ENCODE measurements around the gene PSMA6.
"Not testable (repeated sequence)": the region's sequence is repeated elsewhere in the genome, so short reads cannot be mapped to it uniquely, and the experiment has no call there.

PSMA6 gene

GRCh38 chr14:35284506-35284905 lies 7.7 kb upstream of the PSMA6 start:
- DNase-seq (ENCODE audit: low read depth, low spot score), result no peak

DNA sequence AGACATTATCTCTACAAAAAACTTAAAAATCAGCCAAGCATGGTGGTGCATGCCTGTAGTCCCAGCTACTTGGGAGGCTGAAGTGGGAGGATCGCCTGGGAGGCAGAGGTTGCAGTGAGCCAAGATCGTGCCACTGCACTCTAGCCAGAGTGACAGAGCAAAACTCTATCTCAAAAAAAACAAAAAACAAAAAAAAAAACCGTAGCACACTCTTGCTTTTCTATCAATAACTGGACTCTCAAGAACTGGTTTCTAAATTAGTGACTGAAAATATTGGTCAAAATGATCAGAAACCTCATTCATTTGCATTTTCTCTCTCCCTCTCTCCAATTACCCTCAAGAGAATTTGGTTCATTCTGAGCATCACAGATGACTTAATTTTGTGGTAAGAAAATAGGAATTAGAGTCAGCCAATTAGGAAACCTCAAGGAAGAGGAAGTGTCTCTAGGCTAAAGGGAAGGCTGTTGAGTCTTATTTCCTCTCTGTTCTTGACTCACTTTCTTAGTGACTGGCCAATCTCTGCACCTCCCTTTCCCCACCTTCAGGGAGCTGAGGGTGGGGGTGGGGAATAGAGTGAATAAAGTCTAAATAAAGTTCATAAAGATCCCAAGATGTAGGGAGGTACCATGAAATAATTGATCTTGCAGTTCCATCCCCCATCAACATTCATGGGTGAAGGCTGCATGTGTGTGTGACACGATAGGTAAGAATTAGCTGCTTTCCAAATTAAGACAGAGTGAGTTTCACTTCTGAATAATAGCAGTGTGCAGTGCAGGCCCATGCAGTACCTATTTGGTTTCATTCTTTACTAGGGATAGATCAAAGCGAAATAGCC lies 6.8 kb upstream of the PSMA6 start:
- DNase-seq (ENCODE audit: low read depth, low spot score), result no peak

DNA sequence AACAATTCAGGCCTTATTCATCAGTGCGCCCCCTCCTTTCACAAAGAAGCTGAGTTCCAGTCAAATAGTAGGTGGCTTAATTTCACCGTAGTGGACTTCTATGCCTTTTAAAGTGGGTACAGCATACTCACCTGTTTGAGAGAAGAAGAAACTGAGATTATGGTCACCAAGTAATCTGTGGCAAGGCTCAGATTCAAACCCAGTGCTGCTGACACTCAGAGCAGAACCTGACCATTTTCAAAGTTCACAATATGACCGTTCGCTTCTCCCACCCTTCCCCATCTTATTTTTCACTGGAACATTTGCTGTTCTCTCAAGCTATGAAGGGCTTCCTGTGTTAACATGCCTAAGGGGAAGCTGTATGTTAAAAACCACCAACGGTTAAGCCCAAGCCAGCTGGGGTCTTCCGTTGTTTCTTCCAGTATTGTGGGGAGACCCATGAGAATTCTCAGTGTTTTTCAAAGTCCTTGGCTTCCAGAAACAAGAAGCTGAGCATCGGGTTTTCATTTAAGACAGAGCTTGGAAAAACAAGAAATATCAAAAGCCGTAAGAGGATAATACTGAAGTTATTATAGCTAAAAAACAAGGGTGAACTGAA lies 6.1 kb upstream of the PSMA6 start:
- DNase-seq (ENCODE audit: low read depth, low spot score), result no peak

GRCh38 chr14:35286707-35287106 lies 5.5 kb upstream of the PSMA6 start:
- no peak for DNase-seq (ENCODE audit: low read depth, low spot score)

DNA sequence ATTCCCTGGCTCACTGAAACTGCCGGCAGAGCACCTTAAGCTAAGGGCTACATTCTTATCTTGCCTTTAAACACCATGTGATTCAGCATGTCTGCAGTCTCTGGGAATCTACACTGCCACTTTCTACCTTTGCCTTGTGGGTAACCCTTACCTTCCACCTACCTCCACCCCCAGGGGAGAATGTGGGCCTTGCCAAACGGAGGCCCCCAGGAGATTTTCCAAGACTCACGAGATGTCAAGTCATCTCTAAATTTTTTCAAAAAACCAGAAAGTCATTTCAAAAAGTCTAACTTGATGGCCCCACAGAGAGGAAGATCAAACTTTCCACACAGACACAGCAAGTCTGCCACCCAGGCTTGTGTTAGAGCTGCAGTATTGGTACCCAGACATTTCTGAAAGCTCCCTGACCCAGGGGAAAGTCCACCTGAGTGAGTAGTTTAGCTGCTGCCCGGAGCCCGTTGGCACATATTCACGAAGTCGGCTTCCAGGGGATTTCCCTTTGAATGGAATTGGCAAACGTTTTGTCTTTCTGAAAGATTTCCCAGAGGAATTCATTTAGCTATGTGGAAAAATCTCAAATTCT lies 4.7 kb upstream of the PSMA6 start:
- no peak for DNase-seq (ENCODE audit: low read depth, low spot score)

GRCh38 chr14:35289623-35290022 lies 2.6 kb upstream of the PSMA6 start:
- DNase-seq (ENCODE audit: low read depth, low spot score), result no peak

- no peak for DNase-seq (ENCODE audit: low read depth, low spot score)
Observed at GRCh38 chr14:35292770-35293561, 784 bp downstream of the PSMA6 start.

DNA sequence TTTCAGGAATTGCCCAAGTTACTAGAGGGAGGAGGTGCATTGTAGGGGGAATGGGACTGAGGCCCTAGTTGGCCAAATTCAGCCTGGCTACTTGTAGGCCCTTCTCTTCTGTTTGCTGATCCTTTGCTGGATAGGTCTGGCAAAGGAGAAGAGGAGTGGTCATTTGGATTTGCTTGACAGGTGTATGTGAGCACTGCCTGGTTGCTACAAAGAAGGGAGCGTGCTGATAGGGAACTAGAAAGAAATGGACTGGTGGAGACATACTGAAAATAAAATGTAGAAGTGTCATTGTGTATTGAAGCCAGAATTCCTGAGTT lies 3.6 kb downstream of the PSMA6 start:
- DNase-seq (ENCODE audit: low read depth, low spot score), result no peak

- no peak for DNase-seq (ENCODE audit: low read depth, low spot score)
Observed at GRCh38 chr14:35296545-35296944, 4.4 kb downstream of the PSMA6 start.

- no peak for DNase-seq (ENCODE audit: low read depth, low spot score)
Observed at GRCh38 chr14:35297706-35298105, 5.5 kb downstream of the PSMA6 start.

GRCh38 chr14:35298351-35298750 lies 6.2 kb downstream of the PSMA6 start:
- DNase-seq (ENCODE audit: low read depth, low spot score), result no peak

DNA sequence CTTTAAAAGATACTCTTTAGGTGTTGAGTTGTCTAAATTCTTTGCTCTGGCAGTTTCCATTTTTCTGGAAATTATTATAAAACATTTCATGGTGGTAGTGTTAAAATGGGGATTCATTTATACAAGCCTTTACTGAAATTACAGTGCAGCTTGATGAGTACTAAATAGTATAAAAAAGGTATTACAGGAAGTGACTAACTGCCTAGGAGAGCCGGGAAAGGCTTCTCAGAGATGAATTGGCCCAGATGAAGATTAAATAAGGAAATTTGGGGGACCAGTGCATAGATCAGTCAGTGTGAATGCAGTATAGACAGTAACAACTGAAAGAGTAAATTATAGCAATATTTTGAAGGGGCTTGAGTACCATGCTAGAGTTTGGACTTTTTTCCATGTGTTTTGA lies 7.5 kb downstream of the PSMA6 start:
- no peak for DNase-seq (ENCODE audit: low read depth, low spot score)

- no peak for DNase-seq (ENCODE audit: low read depth, low spot score)
Observed at GRCh38 chr14:35300228-35300627, 8.0 kb downstream of the PSMA6 start.

GRCh38 chr14:35301334-35301733 lies 9.2 kb downstream of the PSMA6 start:
- not testable (repeated sequence) for DNase-seq (ENCODE audit: low read depth, low spot score)

DNA sequence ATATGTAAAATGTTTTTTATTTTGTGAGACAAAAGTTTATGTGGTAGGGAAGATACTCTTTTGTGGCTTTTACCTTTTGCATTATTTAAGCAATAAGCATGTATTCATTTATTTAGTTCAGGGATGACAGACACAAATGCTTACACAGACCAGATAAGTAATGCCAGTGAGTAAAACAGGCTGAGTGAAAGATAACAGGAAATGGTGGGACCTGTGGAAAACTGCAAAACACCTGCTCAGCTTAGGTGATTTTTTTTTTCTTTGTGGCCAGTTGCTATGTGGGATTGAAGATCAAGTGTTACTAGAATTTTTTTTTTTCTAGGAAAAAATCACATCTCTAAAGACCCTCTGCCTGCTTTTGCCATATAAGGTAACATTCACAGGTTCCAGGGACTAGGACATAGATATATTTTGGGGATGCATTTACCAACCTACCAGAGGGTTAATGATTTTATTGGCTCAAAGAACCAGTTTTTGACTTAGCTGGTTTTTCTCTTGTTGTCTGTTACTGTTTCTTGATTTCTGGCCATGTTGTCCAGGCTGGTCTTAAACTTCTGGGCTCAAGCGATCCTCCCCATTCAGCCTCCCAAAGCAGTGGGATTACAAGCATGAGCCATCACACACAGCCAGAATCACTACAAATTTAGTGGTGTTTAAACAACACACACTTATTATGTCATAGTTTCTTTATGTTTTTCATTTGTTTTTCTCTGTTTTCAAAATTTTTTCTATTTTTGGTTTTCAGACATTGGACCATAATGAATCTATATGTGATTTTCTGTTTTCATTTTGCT lies 9.8 kb downstream of the PSMA6 start:
- DNase-seq (ENCODE audit: low read depth, low spot score), result no peak

DNA sequence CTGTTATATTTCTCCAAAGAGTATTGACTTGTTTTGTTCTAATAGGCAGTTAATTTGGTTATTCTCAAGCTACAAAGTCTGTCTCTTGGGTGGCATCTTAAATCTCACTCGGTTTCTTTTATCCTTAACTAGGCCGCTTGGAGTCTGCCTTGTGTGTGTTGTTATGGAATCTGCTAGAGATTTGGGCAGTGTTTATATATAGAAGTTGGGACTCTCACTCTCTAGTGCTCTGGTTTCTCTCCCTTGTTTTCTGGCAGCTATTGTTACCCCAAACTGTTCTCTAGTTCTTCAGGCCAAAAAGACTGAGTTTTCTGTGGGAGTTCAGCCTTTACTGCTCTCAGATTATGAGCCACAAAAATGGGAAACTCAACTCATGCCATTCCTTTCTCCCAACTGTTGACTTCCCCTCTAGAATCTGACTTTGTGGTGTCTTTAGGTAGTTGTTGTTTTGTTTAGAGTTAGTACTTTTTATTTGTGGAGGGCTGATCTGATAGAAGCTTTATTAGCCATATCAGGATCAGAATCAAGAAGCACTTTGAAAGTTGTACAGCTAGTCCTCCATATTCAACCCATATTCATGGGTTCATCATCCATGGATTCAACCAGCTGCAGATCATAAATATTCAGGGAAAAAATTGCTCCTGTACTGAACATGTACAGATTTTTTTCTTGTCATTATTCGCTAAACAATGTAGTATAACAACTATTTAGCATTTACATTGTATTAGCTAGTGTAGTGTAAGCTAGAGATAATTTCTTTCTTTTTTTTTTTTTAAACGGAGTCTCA lies 11.2 kb downstream of the PSMA6 start:
- DNase-seq (ENCODE audit: low read depth, low spot score), result no peak

GRCh38 chr14:35304812-35305462 lies 12.8 kb downstream of the PSMA6 start:
- no peak for DNase-seq (ENCODE audit: low read depth, low spot score)

DNA sequence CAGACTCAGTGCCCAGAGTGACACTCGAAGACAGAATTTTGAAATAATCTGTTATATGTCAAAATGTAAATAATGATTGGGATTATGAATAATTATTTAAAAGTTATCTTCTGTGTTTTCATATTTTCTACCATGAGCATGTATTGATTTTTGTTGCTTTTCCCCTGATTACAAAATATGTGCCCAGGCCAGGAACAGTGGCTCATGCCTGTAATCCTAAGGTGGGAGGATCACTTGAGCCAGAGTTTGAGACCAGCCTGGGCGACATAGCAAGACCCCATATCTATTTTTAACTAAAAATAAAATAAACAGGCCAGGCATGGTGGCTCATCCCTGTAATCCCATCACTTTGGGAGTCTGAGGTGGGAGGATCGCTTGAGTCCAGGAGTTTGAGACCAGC lies 13.5 kb downstream of the PSMA6 start:
- DNase-seq (ENCODE audit: low read depth, low spot score), result no peak

DNA sequence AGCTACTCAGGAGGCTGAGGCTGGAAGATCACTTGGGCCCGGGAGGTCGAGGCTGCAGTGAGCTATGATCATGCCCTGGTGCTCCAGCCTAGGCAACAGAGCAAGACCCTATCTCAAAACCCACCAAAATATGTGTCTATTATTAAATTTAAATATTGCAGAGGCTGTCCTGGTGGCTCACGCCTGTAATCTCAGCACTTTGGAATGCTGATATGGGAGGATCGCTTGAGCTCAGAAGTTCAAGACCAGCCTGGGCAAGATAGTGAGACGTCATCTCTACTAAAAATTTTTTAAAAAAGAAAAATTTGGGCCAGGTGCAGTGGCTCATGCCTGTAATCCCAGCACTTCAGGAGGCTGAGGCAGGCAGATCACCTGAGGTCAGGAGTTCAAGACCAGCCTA lies 13.9 kb downstream of the PSMA6 start:
- DNase-seq (ENCODE audit: low read depth, low spot score), result no peak

DNA sequence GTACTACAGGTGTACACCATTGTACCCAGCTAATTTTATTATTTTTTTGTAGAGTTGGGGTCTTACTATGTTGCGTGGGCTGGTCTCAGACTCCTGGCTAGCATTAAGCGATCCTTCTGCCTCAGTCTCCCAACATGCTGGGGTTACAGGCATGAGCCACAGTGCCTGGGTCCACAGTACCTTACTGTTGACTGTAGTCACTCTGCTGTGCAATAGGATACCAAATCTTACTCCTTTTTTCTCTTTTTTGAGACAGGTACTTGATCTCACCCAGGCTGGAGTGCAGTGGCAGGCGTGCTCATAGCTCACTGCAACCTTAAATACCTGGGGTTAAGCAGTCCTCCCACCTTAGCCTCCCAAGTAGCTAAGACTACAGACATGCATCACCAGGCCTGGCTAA lies 25.6 kb downstream of the PSMA6 start:
- no peak for DNase-seq (ENCODE audit: low read depth, low spot score)

Measured in ELF-1 (cell line).